Measurements from ENCODE around the gene ATF3. TPM values are rescaled to one million over a fixed set of nuclear protein-coding genes. Genes with fewer than 3 reads are reported as not detected.

The ATF3 gene
- total RNA-seq, 1 experiment from 2014 or later: 21.8 TPM

GRCh38 chr1:212585210-212585609, 23.4 kb upstream of the ATF3 start:
- Mint-ChIP-seq H3K27me3 (ENCODE audit: insufficient read depth, unreplicated experiment) (peaks cover 10% of the 10 kb centered on the region), H3K9me3 (ENCODE audit: unreplicated experiment) (no peaks in the 10 kb centered on the region), H3K27ac (ENCODE audit: unreplicated experiment) (no peak overlapping the region), H3K36me3 (ENCODE audit: insufficient read depth, unreplicated experiment) (no peaks in the 10 kb centered on the region), H3K4me1 (ENCODE audit: low read depth, unreplicated experiment) (no peaks in the 10 kb centered on the region), H3K4me3 (ENCODE audit: unreplicated experiment) (no peak overlapping the region)
- ChIA-PET CTCF (no interaction called here), POLR2A (no interaction called here)
- no peak for DNase-seq
- Histone ChIP-seq H3K36me3 (ENCODE audit: control insufficient read depth, insufficient read depth, low read length) (no peaks in the 10 kb centered on the region), H3K27me3 (replicated peaks; ENCODE audit: control insufficient read depth, insufficient read depth, low read length) (peaks cover 2% of the 10 kb centered on the region; the same call in 1 of the 2 replicates), H3K9me3 (no peaks in the 10 kb centered on the region), H3K4me3 (ENCODE audit: low read depth, low read length) (no peak overlapping the region), H3K4me1 (no peaks in the 10 kb centered on the region)
- TF ChIP-seq, protein P1, sequence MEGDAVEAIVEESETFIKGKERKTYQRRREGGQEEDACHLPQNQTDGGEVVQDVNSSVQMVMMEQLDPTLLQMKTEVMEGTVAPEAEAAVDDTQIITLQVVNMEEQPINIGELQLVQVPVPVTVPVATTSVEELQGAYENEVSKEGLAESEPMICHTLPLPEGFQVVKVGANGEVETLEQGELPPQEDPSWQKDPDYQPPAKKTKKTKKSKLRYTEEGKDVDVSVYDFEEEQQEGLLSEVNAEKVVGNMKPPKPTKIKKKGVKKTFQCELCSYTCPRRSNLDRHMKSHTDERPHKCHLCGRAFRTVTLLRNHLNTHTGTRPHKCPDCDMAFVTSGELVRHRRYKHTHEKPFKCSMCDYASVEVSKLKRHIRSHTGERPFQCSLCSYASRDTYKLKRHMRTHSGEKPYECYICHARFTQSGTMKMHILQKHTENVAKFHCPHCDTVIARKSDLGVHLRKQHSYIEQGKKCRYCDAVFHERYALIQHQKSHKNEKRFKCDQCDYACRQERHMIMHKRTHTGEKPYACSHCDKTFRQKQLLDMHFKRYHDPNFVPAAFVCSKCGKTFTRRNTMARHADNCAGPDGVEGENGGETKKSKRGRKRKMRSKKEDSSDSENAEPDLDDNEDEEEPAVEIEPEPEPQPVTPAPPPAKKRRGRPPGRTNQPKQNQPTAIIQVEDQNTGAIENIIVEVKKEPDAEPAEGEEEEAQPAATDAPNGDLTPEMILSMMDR (IDR thresholded peaks at IDR 0.05; ENCODE audit: insufficient read depth in 1 of 2, low read depth in 1 of 2, low read length in 1 of 2, severe bottlenecking in 1 of 2, unreplicated experiment in 1 of 2): no peak
- no TSS peak for BruUV-seq (replicated peaks)
- intact Hi-C loops (cut with micrococcal nuclease; ENCODE audit: unreplicated experiment): no loop called here

- CTCF ChIA-PET: interaction anchor here (0.6 kb wide), 1 partner anchor 1431 kb away, joined by 4 read pairs; no protein-coding TSS in a partner anchor
- POLR2A ChIA-PET: no interaction called here
- no peaks in the 10 kb centered on the region for H3K36me3 Mint-ChIP-seq (ENCODE audit: insufficient read depth, unreplicated experiment)
These were observed 22.1 kb upstream of the ATF3 start for GRCh38 chr1:212586206-212587015.

DNA sequence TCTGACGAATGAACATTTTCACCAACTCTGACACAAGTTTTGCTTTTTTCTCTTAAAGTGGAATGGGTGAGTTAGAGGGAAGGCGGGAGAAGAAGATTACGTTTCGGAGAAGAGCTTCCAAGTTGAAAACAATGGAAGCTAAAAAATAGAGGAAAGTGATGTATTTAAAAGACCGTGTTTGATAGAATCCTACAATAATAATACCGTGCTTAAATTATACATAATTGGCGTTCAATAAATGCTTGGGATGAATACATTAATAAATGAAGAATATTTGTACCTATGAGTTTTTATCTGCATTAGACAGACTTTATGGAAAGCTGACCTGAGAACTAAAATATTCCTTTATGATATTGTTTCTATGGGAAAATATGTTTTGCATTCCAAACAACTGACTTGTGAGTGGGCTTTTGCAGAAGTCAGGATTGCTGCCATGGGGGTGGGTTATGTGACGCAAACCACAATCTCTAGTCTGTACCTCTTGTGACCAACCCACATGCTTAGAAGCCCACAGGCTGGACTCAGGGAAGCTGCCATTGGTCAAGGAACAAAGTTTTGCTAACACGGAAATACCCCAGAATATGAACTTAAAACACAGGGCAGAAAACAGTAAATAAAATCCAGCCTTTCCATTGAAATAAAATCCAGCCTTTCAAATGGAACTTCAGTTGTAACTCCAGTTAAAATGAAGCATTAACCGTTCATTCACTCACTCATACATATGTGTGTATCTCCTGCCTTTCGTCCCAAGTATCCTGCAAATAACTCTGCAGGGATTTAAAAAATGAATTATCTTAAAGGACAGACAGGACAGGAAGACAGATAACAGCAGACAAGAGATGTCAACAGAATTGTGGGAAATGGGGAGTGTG, 21.3 kb upstream of the ATF3 start:
- no peak for DNase-seq
- peaks cover 2% of the 10 kb centered on the region; the same call in 1 of the 2 replicates for H3K27me3 ChIP-seq (replicated peaks; ENCODE audit: control insufficient read depth, insufficient read depth, low read length)
- H3K9me3 Mint-ChIP-seq (ENCODE audit: unreplicated experiment): no peaks in the 10 kb centered on the region
- no peaks in the 10 kb centered on the region for H3K36me3 Mint-ChIP-seq (ENCODE audit: insufficient read depth, unreplicated experiment)
- ChIA-PET CTCF (interaction anchor here (0.6 kb wide), 1 partner anchor 1430 kb away, joined by 4 read pairs; no protein-coding TSS in a partner anchor), POLR2A (no interaction called here)
- no peaks in the 10 kb centered on the region for H3K4me1 ChIP-seq
- H3K27ac Mint-ChIP-seq (ENCODE audit: unreplicated experiment): no peak overlapping the region
- H3K4me3 ChIP-seq (ENCODE audit: low read depth, low read length): no peak overlapping the region
- no peak overlapping the region for H3K4me3 Mint-ChIP-seq (ENCODE audit: unreplicated experiment)
- H3K36me3 ChIP-seq (ENCODE audit: control insufficient read depth, insufficient read depth, low read length): no peaks in the 10 kb centered on the region
- no TSS peak for BruUV-seq (replicated peaks)
- intact Hi-C loops (cut with micrococcal nuclease; ENCODE audit: unreplicated experiment): no loop called here
- H3K4me1 Mint-ChIP-seq (ENCODE audit: low read depth, unreplicated experiment): no peaks in the 10 kb centered on the region
- TF ChIP-seq, protein P1 (IDR thresholded peaks at IDR 0.05; ENCODE audit: insufficient read depth in 1 of 2, low read depth in 1 of 2, low read length in 1 of 2, severe bottlenecking in 1 of 2, unreplicated experiment in 1 of 2): no peak
- peaks cover 10% of the 10 kb centered on the region for H3K27me3 Mint-ChIP-seq (ENCODE audit: insufficient read depth, unreplicated experiment)
- no peaks in the 10 kb centered on the region for H3K9me3 ChIP-seq

More at GRCh38 chr1:212586206-212587015, 22.1 kb upstream of the ATF3 start:
- Mint-ChIP-seq H3K9me3 (ENCODE audit: unreplicated experiment) (no peaks in the 10 kb centered on the region), H3K4me3 (ENCODE audit: unreplicated experiment) (no peak overlapping the region), H3K4me1 (ENCODE audit: low read depth, unreplicated experiment) (no peaks in the 10 kb centered on the region), H3K27ac (ENCODE audit: unreplicated experiment) (no peak overlapping the region), H3K27me3 (ENCODE audit: insufficient read depth, unreplicated experiment) (peaks cover 10% of the 10 kb centered on the region)
- H3K4me1 ChIP-seq: no peaks in the 10 kb centered on the region
- H3K4me3 ChIP-seq (ENCODE audit: low read depth, low read length): no peak overlapping the region
- no peak for DNase-seq
- TF ChIP-seq, protein P1 (IDR thresholded peaks at IDR 0.05; ENCODE audit: insufficient read depth in 1 of 2, low read depth in 1 of 2, low read length in 1 of 2, severe bottlenecking in 1 of 2, unreplicated experiment in 1 of 2): no peak
- no TSS peak for BruUV-seq (replicated peaks)
- no peaks in the 10 kb centered on the region for H3K36me3 ChIP-seq (ENCODE audit: control insufficient read depth, insufficient read depth, low read length)
- H3K9me3 ChIP-seq: no peaks in the 10 kb centered on the region
- peaks cover 2% of the 10 kb centered on the region; the same call in 1 of the 2 replicates for H3K27me3 ChIP-seq (replicated peaks; ENCODE audit: control insufficient read depth, insufficient read depth, low read length)
- intact Hi-C loops (cut with micrococcal nuclease; ENCODE audit: unreplicated experiment): no loop called here

All from Caco-2 (cell line).